Neutrophil (primary cell): ENCODE data around the gene ACTL8.

ENCODE experiments used
- H3K27ac ChIP-seq: fragments of 200-600 bp; sonication (generic); 2 replicates; pipeline ENCODE4 v1.5.1; 2016; ENCODE audit warnings: mild to moderate bottlenecking, moderate library complexity
- H3K27me3 ChIP-seq: fragments of 200-600 bp; sonication (generic); 2 replicates; pipeline ENCODE4 v1.6.0; 2016; ENCODE audit warnings: mild to moderate bottlenecking
- H3K36me3 ChIP-seq: fragments of 200-600 bp; sonication (generic); 2 replicates; pipeline ENCODE4 v1.5.1; 2017
- H3K4me1 ChIP-seq, 2 experiments: fragments of 200-600 bp in 1 of 2; sonication (generic) in 1 of 2; 1 replicate in 1 of 2; 2 replicates in 1 of 2; pipeline versions ENCODE4 v1.5.1 to v1.6.1; 2013 to 2016; ENCODE audit warnings: low read depth in 1 of 2, low read length in 1 of 2, mild to moderate bottlenecking in 1 of 2, moderate library complexity in 1 of 2; ENCODE audit not compliant: control insufficient read depth in 1 of 2, insufficient read depth in 1 of 2
- H3K4me3 ChIP-seq, 2 experiments: fragments of 200-600 bp in 1 of 2; sonication (generic) in 1 of 2; 1 replicate in 1 of 2; 2 replicates in 1 of 2; pipeline ENCODE4 v1.5.1; 2013 to 2016; ENCODE audit warnings: low read depth in 1 of 2, low read length in 1 of 2, mild to moderate bottlenecking in 1 of 2, moderate library complexity in 1 of 2
- H3K9me3 ChIP-seq: fragments of 200-600 bp; sonication (generic); 2 replicates; pipeline ENCODE4 v1.5.1; 2016
- CTCF ChIP-seq: fragments of 200-600 bp; sonication (generic); IDR thresholded peaks from 2 replicates; pipeline ENCODE4 v1.5.1; 2016; ENCODE audit warnings: antibody characterized with exemption

The ACTL8 gene

GRCh38 chr1:17853241-17853935 lies 98.3 kb downstream of the ACTL8 start:
- Histone ChIP-seq H3K4me3 (no peak overlapping the region), H3K27ac (no peak overlapping the region), H3K36me3 (no peaks in the 10 kb centered on the region), H3K9me3 (no peaks in the 10 kb centered on the region), H3K4me1 (no peaks in the 10 kb centered on the region), H3K27me3 (no peaks in the 10 kb centered on the region)
- TF ChIP-seq CTCF, result no peak

- no peaks in the 10 kb centered on the region for H3K36me3 ChIP-seq
- no peaks in the 10 kb centered on the region for H3K9me3 ChIP-seq
- H3K4me3 ChIP-seq, result no peak overlapping the region
- H3K27me3 ChIP-seq, result no peaks in the 10 kb centered on the region
- TF ChIP-seq CTCF, result no peak
- H3K4me1 ChIP-seq, result no peaks in the 10 kb centered on the region
- no peak overlapping the region for H3K27ac ChIP-seq
These were observed 101.5 kb downstream of the ACTL8 start for GRCh38 chr1:17856496-17857108.

- TF ChIP-seq CTCF, result no peak
- Histone ChIP-seq H3K36me3 (no peaks in the 10 kb centered on the region), H3K27ac (no peak overlapping the region), H3K27me3 (no peaks in the 10 kb centered on the region), H3K4me3 (no peak overlapping the region), H3K4me1 (no peaks in the 10 kb centered on the region), H3K9me3 (no peaks in the 10 kb centered on the region)
These were observed 102.0 kb downstream of the ACTL8 start for GRCh38 chr1:17857109-17857499.

- Histone ChIP-seq H3K36me3 (no peaks in the 10 kb centered on the region), H3K4me1 (no peaks in the 10 kb centered on the region), H3K27ac (no peak overlapping the region), H3K9me3 (no peaks in the 10 kb centered on the region), H3K27me3 (no peaks in the 10 kb centered on the region), H3K4me3 (no peak overlapping the region)
- no peak for TF ChIP-seq CTCF
These were observed 102.9 kb downstream of the ACTL8 start for GRCh38 chr1:17857996-17858395.

- H3K27ac ChIP-seq, result no peak overlapping the region
- no peaks in the 10 kb centered on the region for H3K36me3 ChIP-seq
- no peaks in the 10 kb centered on the region for H3K9me3 ChIP-seq
- H3K4me1 ChIP-seq, result no peaks in the 10 kb centered on the region
- H3K4me3 ChIP-seq, result no peak overlapping the region
- no peak for TF ChIP-seq CTCF
- no peaks in the 10 kb centered on the region for H3K27me3 ChIP-seq
These were observed 105.7 kb downstream of the ACTL8 start for GRCh38 chr1:17860812-17861211.
